HG03066 (cell line): ENCODE results near the gene CYTH3.

ENCODE experiments used
- ATAC-seq: cut with Tn5 transposase; IDR thresholded peaks from one replicate; pipeline ENCODE4 v1.9.1; 2021; ENCODE audit warnings: low read depth; ENCODE audit not compliant: unreplicated experiment

Gene CYTH3

GRCh38 chr7:6259257-6259656 is 13.2 kb downstream of the CYTH3 start:
- ATAC-seq: no peak

- no peak for ATAC-seq
Observed at GRCh38 chr7:6258440-6259182, 13.8 kb downstream of the CYTH3 start.

- ATAC-seq: no peak
Observed at GRCh38 chr7:6257675-6258074, 14.7 kb downstream of the CYTH3 start.

GRCh38 chr7:6256677-6257535 is 15.5 kb downstream of the CYTH3 start:
- peak; percentile 76 for ATAC-seq

- ATAC-seq: no peak
Observed at GRCh38 chr7:6256109-6256483, 16.3 kb downstream of the CYTH3 start.

GRCh38 chr7:6254866-6255265 is 17.6 kb downstream of the CYTH3 start:
- no peak for ATAC-seq

DNA sequence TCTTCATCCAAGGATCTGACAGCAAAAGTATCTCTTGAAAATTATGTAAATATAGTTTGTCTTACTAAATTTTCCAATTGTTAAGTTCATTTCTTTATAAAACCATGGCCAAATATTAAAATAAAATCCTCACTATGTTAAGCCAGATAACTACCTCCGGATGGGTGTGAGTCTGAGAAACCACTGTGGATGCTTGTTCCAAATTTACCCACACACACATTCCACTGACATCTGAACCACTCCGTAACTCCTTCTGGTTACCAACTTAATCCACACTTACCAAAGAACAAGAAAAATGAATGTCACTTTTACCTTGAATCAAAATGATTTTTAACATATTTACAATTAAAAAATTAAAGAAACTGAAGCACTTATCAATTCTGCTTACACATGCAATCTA is 19.7 kb downstream of the CYTH3 start:
- ATAC-seq: no peak

DNA sequence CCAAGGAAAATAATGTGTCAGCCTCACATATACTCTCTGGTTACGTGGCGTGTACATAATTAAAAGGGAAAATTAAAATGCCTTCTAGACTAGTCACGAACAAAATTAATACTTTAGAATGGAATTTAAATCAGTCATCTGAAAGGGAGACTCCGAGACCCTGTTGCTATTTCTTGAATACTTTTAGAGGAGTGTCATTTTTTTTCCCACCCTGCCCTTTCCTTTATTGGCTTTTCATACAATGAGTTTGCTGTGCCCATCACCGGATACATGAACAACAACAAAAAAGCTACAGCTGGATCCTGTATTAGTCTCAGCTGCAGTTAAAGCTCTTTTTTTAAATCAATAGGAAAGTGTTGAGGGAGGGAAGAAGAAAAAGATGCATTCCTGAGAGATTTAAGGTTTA is 20.1 kb downstream of the CYTH3 start:
- no peak for ATAC-seq

GRCh38 chr7:6251653-6252052 is 20.8 kb downstream of the CYTH3 start:
- no peak for ATAC-seq

GRCh38 chr7:6250364-6250833 is 22.0 kb downstream of the CYTH3 start:
- ATAC-seq: peak; percentile 91

DNA sequence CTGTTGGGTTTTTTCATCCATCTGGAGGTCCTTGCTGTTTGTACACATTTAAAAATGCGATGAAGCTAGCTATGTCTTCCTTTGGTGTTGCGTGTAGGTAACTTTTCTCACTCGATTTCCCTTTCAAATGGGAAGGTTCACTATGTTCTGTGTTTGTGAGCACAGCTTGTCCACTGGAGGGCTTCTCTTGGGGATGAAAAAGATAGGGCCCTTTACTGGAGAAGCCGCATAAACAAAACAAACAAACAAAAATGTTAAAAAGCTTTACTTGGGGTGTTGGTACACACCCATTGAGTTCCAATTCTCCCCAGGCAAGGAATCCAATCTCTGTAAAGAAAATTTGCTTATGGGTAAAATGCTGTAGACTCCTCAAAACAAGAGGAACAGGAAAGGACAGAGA is 23.4 kb downstream of the CYTH3 start:
- ATAC-seq: no peak

- no peak for ATAC-seq
Observed at GRCh38 chr7:6248581-6248980, 23.8 kb downstream of the CYTH3 start.

DNA sequence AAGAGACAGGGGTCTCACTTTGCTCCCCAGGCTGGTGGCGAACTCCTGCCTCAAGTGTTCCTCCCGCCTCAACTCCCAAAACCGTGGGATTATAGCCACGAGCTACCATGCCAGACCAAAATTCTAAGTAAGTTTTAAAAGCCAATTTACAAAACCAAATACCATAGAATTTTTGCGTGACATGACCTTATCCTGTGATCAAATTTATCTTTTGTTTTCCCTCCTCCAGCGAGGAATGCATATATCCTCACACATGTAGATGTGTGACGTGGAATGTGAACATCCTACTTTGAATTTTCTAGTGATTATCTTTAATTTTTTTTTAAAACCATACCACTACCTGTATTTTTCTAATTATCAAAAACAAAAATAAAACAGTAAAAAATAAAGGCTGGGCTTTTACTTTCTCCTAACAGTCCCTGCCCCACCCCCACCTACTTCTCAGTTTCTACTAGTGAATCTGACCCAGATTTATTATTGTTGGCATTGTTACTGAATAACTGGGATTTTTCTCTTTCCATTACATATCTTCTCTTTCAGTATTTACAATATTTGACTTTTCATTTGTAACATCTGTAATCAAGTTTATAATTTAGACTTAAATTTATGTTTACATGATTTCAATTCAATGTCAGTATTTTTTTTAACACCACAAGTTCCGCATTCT is 26.0 kb downstream of the CYTH3 start:
- ATAC-seq: no peak

- ATAC-seq: no peak
Observed at GRCh38 chr7:6244021-6244420, 28.4 kb downstream of the CYTH3 start.

- ATAC-seq: no peak
Observed at GRCh38 chr7:6243168-6243567, 29.3 kb downstream of the CYTH3 start.

GRCh38 chr7:6242561-6242960 is 29.9 kb downstream of the CYTH3 start:
- no peak for ATAC-seq

- ATAC-seq: no peak
Observed at GRCh38 chr7:6241607-6241973, 30.8 kb downstream of the CYTH3 start.

DNA sequence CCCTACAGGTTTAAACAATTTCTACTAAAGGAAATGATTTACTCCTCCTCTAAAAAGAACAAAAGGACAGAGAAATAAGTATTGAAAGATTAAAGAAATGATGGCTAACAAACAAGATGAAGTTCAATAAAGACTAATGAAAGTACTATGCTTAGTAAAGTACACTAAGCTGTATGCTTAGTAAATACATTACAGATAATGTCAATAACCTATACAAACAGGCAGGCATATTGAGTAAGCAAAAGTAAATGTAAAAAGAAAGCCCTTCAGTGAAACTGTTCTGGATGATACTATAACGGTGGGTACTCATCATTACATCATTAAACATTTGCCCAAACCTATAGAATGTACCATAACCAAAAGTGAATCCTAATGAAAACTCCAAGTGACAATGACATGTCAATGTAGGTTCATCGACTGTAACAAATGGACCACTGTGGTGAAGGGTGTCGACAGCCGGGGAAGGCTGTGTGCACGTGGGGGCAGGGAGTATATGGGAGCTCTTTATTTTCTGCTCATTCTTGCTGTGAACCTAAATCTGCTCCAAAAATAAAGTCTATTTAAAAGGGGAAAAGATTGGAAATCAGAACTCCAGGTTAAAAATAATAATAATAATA is 34.0 kb downstream of the CYTH3 start:
- ATAC-seq: no peak

DNA sequence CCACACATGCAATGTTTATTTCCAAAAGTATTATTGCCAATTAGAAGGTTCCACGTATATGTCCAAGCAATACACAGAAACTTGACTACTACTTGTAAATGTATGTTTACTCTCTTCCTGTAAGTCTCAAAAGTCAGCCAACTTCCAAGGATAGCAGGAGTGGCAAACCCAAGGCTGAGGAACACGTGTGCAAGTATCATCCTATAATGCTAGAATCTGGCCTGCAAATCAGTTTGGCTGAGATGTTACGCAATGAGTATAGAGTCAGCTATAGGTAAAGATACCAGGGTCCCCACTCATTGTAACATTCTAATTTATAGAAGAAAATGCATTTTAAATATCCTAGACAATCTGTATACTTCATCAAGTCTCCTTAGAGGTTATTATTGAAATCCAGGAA is 34.7 kb downstream of the CYTH3 start:
- no peak for ATAC-seq

DNA sequence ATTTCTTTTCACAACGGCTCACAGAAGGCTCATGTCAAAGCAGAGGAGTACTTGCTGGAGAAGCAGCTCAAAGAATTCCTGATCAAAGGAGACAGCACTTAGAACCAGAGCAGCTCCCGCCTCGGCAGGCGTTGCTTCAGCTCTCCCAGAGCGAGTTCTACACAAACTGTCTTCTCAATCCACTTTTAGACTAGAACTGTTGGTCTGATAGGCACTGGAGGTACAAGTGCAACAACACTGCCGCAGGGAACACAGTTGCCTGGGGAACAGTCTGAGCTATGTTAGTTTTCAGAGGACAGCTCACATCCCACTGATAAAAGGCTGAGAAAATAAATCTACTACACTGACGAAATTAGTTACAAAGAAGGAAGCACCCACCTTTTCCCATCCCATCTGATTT is 35.4 kb downstream of the CYTH3 start:
- no peak for ATAC-seq
